BE2C (cell line): ENCODE results near the gene TAGAP.
"Not testable (repeated sequence)": the region's sequence is repeated elsewhere in the genome, so short reads cannot be mapped to it uniquely, and the experiment has no call there.

ENCODE experiments used
- DNase-seq: peaks from one replicate; pipeline ENCODE4 v3.0.0-alpha.2; 2020
- H3K27me3 ChIP-seq: fragments of 250-450 bp; sonication (Bioruptor Pico); 2 replicates; pipeline ENCODE4 v1.5.1; 2020; ENCODE audit warnings: mild to moderate bottlenecking
- H3K36me3 ChIP-seq: fragments of 250-450 bp; sonication (Bioruptor Pico); 2 replicates; pipeline ENCODE4 v1.5.1; 2020; ENCODE audit warnings: mild to moderate bottlenecking
- H3K4me1 ChIP-seq: fragments of 250-450 bp; sonication (Bioruptor Pico); 2 replicates; pipeline ENCODE4 v1.5.1; 2020
- H3K4me3 ChIP-seq: 2 replicates; pipeline ENCODE4 v1.5.1; 2011; ENCODE audit warnings: low read depth, low read length
- H3K9me3 ChIP-seq: fragments of 250-450 bp; sonication (Bioruptor Pico); 2 replicates; pipeline ENCODE4 v1.5.1; 2020
- CTCF ChIP-seq: IDR thresholded peaks from 2 replicates; pipeline ENCODE4 v1.5.1; 2012; ENCODE audit warnings: mild to moderate bottlenecking, low read depth, low read length

Gene TAGAP

GRCh38 chr6:159031846-159032245 lies 12.9 kb downstream of the TAGAP start:
- Histone ChIP-seq H3K9me3 (no peaks in the 10 kb centered on the region), H3K4me1 (no peaks in the 10 kb centered on the region), H3K27me3 (peaks cover 46% of the 10 kb centered on the region), H3K36me3 (no peaks in the 10 kb centered on the region), H3K4me3 (no peak overlapping the region)
- TF ChIP-seq CTCF: no peak
- DNase-seq: no peak

- no peak for DNase-seq
- no peaks in the 10 kb centered on the region for H3K4me1 ChIP-seq
- no peak overlapping the region for H3K4me3 ChIP-seq
- no peak for TF ChIP-seq CTCF
- no peaks in the 10 kb centered on the region for H3K9me3 ChIP-seq
- H3K27me3 ChIP-seq: peaks cover 29% of the 10 kb centered on the region
- no peaks in the 10 kb centered on the region for H3K36me3 ChIP-seq
Measured at GRCh38 chr6:159030168-159030567, 14.6 kb downstream of the TAGAP start.

DNA sequence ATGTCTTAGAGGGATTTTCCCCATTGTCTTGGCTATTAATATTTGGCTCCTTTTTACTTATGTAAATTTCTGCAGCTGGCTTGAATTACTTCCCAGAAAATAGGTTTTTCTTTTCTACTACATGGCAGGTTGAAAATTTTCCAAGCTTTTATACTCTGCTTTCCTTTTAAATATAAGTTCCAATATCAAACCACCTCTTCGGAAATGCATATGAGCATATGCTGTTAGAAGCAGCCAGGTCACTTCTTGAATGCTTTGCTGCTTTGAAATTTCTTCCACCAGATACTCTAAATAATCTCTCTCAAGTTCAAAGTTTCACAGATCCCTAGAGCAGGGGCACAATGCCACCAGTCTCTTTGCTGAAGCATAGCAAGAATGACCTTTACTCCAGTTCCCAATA lies 19.6 kb downstream of the TAGAP start:
- not testable (repeated sequence) for H3K4me3 ChIP-seq, DNase-seq, H3K4me1 ChIP-seq, H3K36me3 ChIP-seq, H3K9me3 ChIP-seq, H3K27me3 ChIP-seq

DNA sequence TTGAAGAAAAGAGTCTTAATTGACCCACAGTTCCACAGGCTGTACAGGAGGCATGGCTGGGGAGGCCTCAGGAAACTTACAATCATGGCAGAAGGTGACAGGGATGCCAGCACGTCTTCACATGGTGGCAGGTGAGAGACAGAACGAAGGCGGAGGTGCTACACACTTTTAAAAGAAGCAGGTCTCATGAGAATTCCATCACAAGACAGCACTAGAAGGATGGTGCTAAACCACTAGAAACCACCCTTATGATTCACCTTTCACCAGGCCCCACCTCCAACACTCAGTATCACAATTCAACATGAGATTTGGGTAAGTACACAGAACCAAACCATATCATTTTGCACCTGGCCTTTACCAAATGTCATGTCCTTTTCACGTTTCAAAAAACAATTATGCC lies 20.9 kb downstream of the TAGAP start:
- DNase-seq: no peak
- Histone ChIP-seq H3K9me3 (no peaks in the 10 kb centered on the region), H3K36me3 (no peaks in the 10 kb centered on the region), H3K27me3 (peaks cover 6% of the 10 kb centered on the region; the same call in 1 of the 2 replicates), H3K4me3 (no peak overlapping the region), H3K4me1 (no peaks in the 10 kb centered on the region)
- no peak for TF ChIP-seq CTCF

- Histone ChIP-seq H3K4me3 (no peak overlapping the region), H3K36me3 (no peaks in the 10 kb centered on the region), H3K4me1 (no peaks in the 10 kb centered on the region), H3K27me3 (peaks cover 6% of the 10 kb centered on the region; the same call in 1 of the 2 replicates), H3K9me3 (no peaks in the 10 kb centered on the region)
- DNase-seq: no peak
- TF ChIP-seq CTCF: no peak
Measured at GRCh38 chr6:159020011-159020410, 24.8 kb downstream of the TAGAP start.

GRCh38 chr6:159017757-159018559 lies 26.8 kb downstream of the TAGAP start:
- no peak for TF ChIP-seq CTCF
- DNase-seq: no peak

More at GRCh38 chr6:159017757-159018559, 26.8 kb downstream of the TAGAP start:
- no peaks in the 10 kb centered on the region for H3K36me3 ChIP-seq
- peaks cover 6% of the 10 kb centered on the region; the same call in 1 of the 2 replicates for H3K27me3 ChIP-seq
- no peak overlapping the region for H3K4me3 ChIP-seq
- no peaks in the 10 kb centered on the region for H3K9me3 ChIP-seq
- H3K4me1 ChIP-seq: no peaks in the 10 kb centered on the region
